MCF 10A (cell line): ENCODE measurements around the gene HNMT. TPM values are rescaled to one million over a fixed set of nuclear protein-coding genes. Genes with fewer than 3 reads are reported as not detected.
"Not testable (repeated sequence)": the region's sequence is repeated elsewhere in the genome, so short reads cannot be mapped to it uniquely, and the experiment has no call there.

Experiments used
- Bru-seq: library from RNA; stranded (reverse); fragments of 400-500 nt; gene quantifications from one replicate; lab custom pipeline; 2021; lab: Mats Ljungman, UMichigan
- BruChase-seq, 2 experiments: library from RNA; stranded (reverse); fragments of 400-500 nt; gene quantifications; one replicate each; lab custom pipeline; 2021; lab: Mats Ljungman, UMichigan
- BruUV-seq: library from RNA; stranded (reverse); fragments of 400-500 nt; replicated peaks from 2 replicates; lab custom pipeline; 2021; lab: Mats Ljungman, UMichigan
- CTCF ChIA-PET: fragments of 300-600 bp; sonication (Branson Sonifier 250); formaldehyde crosslinking; extraction: SDS; loops from one replicate; lab custom pipeline; 2021; ENCODE audit warnings: antibody characterized with exemption, inconsistent platforms; lab: Yijun Ruan, JAX
- POLR2A ChIA-PET: fragments of 300-600, 350-650 bp; sonication (Branson Sonifier 250); formaldehyde crosslinking; extraction: SDS; loops from one replicate; lab custom pipeline; 2020; ENCODE audit warnings: antibody characterized with exemption, inconsistent platforms; lab: Yijun Ruan, JAX
- DNase-seq: peaks from one replicate; pipeline ENCODE4 v3.0.0-alpha.2; 2018; ENCODE audit not compliant: unreplicated experiment
- H3K27ac Mint-ChIP-seq: one replicate; pipeline ENCODE4 v1.8.0; 2022; ENCODE audit warnings: mild to moderate bottlenecking, low read depth, mixed read lengths; ENCODE audit not compliant: unreplicated experiment
- H3K27me3 Mint-ChIP-seq: one replicate; pipeline ENCODE4 v1.8.0; 2022; ENCODE audit warnings: mixed read lengths; ENCODE audit not compliant: insufficient read depth, unreplicated experiment
- H3K36me3 Mint-ChIP-seq: one replicate; pipeline ENCODE4 v1.8.0; 2022; ENCODE audit warnings: mild to moderate bottlenecking, moderate library complexity, mixed read lengths; ENCODE audit not compliant: insufficient read depth, unreplicated experiment
- H3K4me1 Mint-ChIP-seq: one replicate; pipeline ENCODE4 v1.8.0; 2022; ENCODE audit warnings: mixed read lengths; ENCODE audit not compliant: insufficient read depth, unreplicated experiment
- H3K4me3 Mint-ChIP-seq: one replicate; pipeline ENCODE4 v1.8.0; 2022; ENCODE audit warnings: mild to moderate bottlenecking, moderate library complexity, mixed read lengths; ENCODE audit not compliant: unreplicated experiment
- H3K9me3 Mint-ChIP-seq: one replicate; pipeline ENCODE4 v1.8.0; 2022; ENCODE audit warnings: mixed read lengths; ENCODE audit not compliant: unreplicated experiment
- CTCF ChIP-seq: fragments of 200-600 bp; IDR thresholded peaks from one replicate; pipeline ENCODE4 v1.8.0; 2022; ENCODE audit warnings: antibody characterized with exemption, mild to moderate bottlenecking; ENCODE audit not compliant: unreplicated experiment
- intact Hi-C: fragments of 100-400 bp; cut with micrococcal nuclease; formaldehyde crosslinking; loops from 2 replicates; pipeline ENCODE4 v1.14.1; 2022
- long read RNA-seq: library from polyadenylated mRNA; stranded (forward); transcript quantifications from one replicate; pipeline ENCODE4 v2.0.0, GENCODE V29; 2022
- total RNA-seq: library from RNA; stranded (reverse); gene quantifications from 2 replicates; pipeline ENCODE4 v1.2.3, GENCODE V29; 2022

The HNMT gene
- total RNA-seq (0.28 TPM in 1 of 2 replicates, not detected in the other), Bru-seq, nascent RNA (percentile 6 among the genes with signal in this experiment), BruChase-seq, experiment 1, labeled RNA remaining after a 6-hour chase (percentile 5 among the genes with signal in this experiment), BruChase-seq, experiment 2, labeled RNA remaining after a 2-hour chase (percentile 4 among the genes with signal in this experiment)
- long read RNA-seq = 0 reads

DNA sequence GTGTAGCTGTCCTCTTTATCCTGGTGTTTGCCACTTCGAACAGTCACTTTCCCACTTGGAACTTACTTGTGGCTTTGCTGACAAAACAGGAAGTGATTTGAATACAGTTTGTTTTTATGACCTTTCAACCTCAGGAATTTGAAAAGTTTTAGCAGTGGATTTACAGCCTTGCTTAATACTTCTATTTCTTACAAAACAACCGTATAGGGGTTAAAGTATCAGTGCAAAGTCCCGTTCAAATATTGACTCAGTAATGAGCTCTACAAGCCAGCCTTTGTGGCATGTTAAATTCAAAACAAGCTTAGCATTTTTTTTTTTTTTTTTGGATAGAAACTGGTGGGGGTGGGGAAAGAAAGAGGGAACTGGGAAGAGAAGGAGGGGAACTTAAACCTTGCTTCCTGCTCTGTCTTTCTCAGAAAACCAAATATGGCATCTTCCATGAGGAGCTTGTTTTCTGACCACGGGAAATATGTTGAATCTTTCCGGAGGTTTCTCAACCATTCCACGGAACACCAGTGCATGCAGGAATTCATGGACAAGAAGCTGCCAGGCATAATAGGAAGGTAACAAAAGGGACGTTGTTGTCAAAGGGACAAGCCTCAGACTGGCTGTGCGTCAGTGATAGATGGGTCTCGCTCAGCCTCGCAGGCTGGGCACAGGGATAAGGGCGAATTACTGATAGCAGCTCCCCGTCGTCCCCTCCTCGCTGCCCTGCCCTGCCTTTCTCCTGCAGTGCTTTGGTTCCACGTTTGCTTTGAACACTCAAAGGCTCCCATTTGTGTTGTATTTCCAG lies at the start of gene HNMT:
Gene HNMT (plus strand): TSS at position 408 of the 793 bp plus-strand sequence. CDS start 19 bp downstream, at position 427.
- TF ChIP-seq CTCF = no peak
- POLR2A ChIA-PET = interaction anchor here (0.6 to 0.7 kb wide), 4 partner anchors 13 to 99 kb away, joined by 3 read pairs; no protein-coding TSS in a partner anchor
- H3K27ac Mint-ChIP-seq = peak within 1 kb of the TSS; percentile 81
- no peaks in the 10 kb centered on the region for H3K27me3 Mint-ChIP-seq
- peaks cover 19% of the 10 kb centered on the region for H3K4me1 Mint-ChIP-seq
- H3K36me3 Mint-ChIP-seq = no peaks in the 10 kb centered on the region
- CTCF ChIA-PET = interaction anchor here (1.3 to 2.5 kb wide), 2 partner anchors 410 to 823 kb away, joined by 4 to 7 read pairs; no protein-coding TSS in a partner anchor
- no TSS peak for BruUV-seq
- intact Hi-C loops = no loop called here
- H3K9me3 Mint-ChIP-seq = peaks cover 18% of the 10 kb centered on the region
- peak; percentile 59 for DNase-seq
- no peak within 1 kb of the TSS for H3K4me3 Mint-ChIP-seq

GRCh38 chr2:137921105-137921880 lies 43.0 kb upstream of the HNMT start:
- Mint-ChIP-seq H3K36me3 (no peaks in the 10 kb centered on the region), H3K27ac (no peak overlapping the region), H3K4me1 (no peaks in the 10 kb centered on the region), H3K9me3 (no peaks in the 10 kb centered on the region), H3K27me3 (no peaks in the 10 kb centered on the region), H3K4me3 (no peak overlapping the region)
- POLR2A ChIA-PET = no interaction called here
- CTCF ChIA-PET = interaction anchor here (0.7 kb wide), 1 partner anchor 211 kb away, joined by 5 read pairs; no protein-coding TSS in a partner anchor
- TF ChIP-seq CTCF = no peak
- BruUV-seq = no TSS peak
- DNase-seq = no peak
- intact Hi-C loops = no loop called here

DNA sequence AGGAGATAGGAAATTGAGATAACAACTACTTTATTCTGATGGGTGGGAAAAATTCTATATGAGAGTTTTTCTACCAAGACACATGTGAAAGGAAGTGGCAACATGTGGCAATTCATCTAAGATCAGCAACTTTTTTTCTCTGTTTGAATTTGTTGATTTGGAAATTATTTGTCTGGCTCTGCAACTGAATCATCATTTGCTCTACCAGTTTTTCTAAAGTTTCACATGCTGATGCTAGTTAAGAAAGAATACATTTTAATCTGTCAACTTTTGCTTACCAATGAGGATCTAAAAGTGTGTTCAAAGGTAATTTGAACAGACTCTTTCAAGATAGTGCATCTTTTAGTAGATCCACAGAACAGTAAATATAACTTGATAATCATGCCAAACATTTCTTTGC lies 42.1 kb upstream of the HNMT start:
- not testable (repeated sequence) for BruUV-seq, H3K9me3 Mint-ChIP-seq

GRCh38 chr2:137924019-137924418 lies 40.3 kb upstream of the HNMT start:
- H3K27ac Mint-ChIP-seq = no peak overlapping the region
- no peak overlapping the region for H3K4me3 Mint-ChIP-seq
- intact Hi-C loops = no loop called here

More for the DNA sequence above, 42.1 kb upstream of the HNMT start:
- H3K4me3 Mint-ChIP-seq, H3K4me1 Mint-ChIP-seq, intact Hi-C loops, H3K27ac Mint-ChIP-seq, H3K27me3 Mint-ChIP-seq, CTCF ChIA-PET, DNase-seq, H3K36me3 Mint-ChIP-seq, POLR2A ChIA-PET: not testable (repeated sequence)

More at GRCh38 chr2:137924019-137924418, 40.3 kb upstream of the HNMT start:
- TF ChIP-seq CTCF = no peak
- no TSS peak for BruUV-seq
- no peak for DNase-seq
- CTCF ChIA-PET = no interaction called here
- H3K36me3 Mint-ChIP-seq = no peaks in the 10 kb centered on the region
- H3K27me3 Mint-ChIP-seq = no peaks in the 10 kb centered on the region
- no peaks in the 10 kb centered on the region for H3K4me1 Mint-ChIP-seq
- no peaks in the 10 kb centered on the region for H3K9me3 Mint-ChIP-seq
- POLR2A ChIA-PET = no interaction called here
